ELR (cell line): ENCODE measurements around the gene PLA2G6.
"Not testable (repeated sequence)": the region's sequence is repeated elsewhere in the genome, so short reads cannot be mapped to it uniquely, and the experiment has no call there.

ENCODE experiments used
- DNase-seq: peaks from one replicate; pipeline ENCODE4 v3.0.0-alpha.2; 2015; ENCODE audit warnings: low read depth

The PLA2G6 gene

DNA sequence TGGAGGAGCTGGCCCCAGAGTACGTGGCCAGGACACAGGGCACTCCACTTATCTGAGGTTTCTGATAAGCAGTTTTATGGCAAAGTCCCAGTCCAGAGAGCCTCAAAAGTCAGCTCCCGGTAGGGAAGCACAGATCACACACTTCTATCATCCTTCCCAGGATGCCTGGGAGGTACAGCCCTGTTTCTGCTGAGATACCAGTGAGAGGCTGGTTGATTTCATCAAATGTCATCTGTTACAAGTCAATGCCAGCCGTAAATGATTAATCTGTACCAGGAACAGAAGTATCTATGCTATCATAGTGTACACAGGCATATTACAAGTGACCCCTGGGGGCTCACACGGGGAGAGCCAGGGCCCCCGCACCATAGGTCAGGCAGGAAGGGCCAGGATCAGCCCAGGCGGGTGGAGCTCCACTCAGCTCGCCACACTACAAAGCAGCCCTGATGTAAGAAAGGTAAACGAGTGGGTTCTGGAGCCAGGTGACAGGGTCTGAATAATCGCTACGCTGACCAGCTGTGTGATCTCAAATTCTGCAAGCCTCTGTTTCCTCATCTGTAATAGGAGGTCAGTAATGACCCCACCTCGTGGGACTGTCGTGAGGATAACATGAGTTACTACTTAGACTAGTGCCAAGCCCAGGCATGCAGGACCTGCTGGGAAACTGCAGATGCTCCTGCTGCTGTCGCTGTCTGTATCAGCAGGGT lies 17.6 kb downstream of the PLA2G6 start:
- no peak for DNase-seq

DNA sequence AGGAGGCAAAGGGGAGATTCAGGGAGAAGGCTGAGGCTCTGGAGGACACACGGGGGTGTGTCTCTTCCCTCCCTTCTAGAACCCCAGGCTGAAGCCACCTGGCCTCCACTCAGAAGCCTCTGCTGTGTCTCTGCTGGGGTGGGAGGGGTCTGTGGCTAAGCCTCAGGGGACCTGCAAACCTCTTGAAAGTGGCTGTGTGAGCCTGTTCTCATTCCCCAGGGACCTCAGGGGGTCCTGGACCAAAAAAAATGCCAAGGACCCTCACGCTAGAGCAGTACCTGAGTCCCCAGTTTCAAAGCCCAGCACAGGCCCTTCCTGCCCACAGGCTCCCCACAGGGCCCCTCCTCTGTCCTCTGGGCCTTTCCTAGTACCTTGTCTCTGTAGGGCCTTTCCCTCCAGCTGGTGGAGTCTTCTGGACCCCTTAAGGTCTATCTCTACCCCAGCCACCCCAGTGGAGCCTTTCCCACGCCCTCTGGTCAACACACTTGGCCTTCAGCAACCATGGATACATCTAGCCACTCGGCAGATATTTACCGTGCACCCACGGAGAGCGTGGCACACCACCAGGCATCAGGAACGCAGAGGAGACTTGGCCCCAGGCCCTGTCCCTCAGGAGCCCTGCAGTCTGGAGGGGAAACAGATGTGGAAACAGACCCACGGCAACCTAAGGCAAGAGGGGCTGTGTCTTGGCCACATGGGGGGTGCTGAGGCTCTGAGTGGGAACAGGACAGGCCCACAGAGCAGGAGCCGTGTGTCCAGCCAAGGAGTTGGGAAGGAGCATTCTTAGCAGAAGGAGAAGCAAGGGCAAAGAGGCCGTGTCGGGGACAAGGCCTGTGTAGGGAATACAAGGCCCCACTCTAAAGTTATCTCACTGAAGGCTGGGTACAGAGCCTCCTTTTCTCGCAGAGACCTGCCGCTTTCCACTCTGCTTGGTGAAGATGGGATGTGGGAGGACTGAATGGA lies 18.5 kb downstream of the PLA2G6 start:
- no peak for DNase-seq

DNA sequence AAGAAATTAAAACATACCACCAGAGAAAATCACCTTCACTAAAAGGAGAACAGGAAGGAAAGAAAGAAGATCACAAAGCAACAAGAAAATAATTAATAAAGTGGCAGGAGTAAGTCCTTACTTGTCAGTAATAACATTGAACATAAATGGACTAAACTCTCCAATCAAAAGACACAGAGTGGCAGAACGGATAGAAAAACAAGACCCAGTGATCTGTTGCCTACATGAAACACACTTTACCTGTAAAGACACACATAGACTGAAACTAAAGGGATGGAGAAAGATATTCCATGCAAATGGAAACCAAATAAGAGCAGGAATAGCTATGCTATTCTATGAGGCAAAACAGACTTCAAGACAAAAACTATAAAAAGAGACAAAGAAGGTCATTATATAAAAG lies 25.9 kb downstream of the PLA2G6 start:
- DNase-seq, result no peak

DNA sequence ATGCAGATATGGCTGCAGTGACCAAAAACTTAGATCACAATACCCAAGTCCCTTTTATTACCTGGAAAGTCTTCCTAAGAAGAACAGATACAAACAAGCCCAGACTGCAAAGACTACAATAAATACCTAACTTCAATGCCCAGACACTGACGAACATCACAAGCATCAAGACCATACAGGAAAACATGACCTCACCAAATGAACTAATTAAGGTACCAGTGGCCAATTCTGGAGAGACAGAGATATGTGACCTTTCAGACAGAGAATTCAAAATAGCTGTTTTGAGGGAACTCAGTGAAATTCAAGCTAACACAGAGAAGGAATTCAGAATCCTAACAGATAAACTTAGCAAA lies 27.1 kb downstream of the PLA2G6 start:
- not testable (repeated sequence) for DNase-seq

DNA sequence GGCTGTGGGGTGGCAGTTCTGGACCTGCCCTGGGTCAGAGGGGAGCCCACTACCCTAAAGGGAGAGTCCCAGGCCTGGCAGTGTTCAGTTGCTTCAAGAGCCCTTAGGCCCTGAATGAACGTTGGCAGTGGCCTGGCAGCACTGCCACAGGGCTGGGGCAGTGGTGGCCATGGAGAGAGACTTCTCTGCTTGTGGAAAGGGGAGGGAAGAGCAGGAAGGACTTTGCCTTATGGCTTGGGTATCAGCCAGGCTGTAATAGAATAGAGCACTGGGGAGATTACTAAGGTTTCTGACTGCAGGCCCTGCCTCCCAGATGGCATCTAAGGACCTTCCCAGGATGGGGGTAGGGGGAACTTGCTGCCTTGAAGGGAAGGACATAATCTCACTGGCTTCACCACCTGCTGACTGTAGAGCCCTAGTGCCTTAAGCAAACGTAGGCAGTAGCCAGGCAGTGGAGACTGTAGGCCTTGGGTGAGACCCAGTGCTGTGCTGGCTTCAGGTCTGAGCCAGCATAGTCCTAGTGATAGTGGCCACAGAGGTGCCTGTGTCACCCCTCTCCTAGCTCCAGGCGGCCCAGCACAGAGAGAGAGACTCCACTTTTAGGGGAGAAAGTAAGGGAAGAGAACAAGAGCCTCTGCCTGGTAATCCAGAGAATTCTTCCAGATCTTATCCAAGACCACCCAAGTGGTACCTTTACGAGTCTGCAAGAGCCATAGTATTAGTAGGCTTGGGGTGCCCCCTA lies 27.6 kb downstream of the PLA2G6 start:
- peak; percentile 26 for DNase-seq

DNA sequence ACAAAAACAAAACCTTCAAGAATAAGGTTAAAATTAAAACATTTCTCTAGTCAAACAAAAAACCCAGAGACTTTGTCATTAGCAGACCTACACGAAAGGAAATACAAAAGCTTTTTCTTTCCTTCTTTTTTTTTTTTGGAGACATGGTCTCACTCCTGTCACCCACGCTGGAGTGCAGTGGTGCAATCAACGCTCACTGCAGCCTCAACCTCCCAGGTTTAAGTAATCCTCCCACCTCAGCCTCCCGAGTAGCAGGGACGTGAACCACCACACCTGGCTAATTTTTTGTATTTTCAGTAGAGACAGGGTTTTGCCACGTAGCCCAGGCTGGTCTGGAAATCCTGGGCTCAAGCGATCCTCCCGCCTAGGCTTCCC lies 30.5 kb downstream of the PLA2G6 start:
- no peak for DNase-seq

DNA sequence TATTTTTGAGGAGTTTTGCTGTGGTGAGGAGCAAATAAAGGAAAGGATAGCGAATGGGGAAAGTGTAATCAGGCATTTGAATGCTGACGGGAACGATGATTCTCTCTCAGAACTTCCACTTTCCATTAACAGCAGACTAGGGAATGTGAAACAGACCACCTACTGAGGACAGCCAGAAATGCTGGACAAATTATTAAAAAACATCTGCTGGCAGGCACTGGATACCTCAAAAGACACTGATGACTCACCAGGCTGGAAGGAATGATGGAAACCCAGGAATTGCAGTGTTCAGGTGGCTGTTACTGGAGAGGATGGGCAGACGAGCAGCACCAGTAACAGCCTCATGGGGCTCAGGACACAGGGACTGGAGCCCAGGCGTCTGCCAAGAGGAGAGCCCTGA lies 33.4 kb downstream of the PLA2G6 start:
- DNase-seq, result peak; percentile 66

DNA sequence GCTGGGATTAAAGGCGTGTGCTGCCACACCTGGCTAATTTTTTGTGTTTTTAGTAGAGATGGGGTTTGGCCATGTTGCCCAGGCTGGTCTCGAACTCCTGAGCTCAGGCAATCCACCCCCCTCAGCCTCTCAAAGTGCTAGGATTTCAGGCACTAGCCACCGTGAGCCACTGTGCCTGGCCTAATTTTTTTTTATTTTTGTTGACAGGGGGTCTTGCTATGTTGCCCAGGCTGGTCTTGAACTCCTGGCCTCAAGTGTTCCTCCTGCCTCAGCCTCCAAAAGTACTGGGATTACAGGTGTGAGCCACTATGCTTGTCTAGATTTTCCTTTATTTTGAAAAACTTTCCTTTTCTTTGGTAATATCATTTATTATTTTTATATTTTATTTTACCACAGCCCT lies 35.5 kb downstream of the PLA2G6 start:
- DNase-seq, result not testable (repeated sequence)

DNA sequence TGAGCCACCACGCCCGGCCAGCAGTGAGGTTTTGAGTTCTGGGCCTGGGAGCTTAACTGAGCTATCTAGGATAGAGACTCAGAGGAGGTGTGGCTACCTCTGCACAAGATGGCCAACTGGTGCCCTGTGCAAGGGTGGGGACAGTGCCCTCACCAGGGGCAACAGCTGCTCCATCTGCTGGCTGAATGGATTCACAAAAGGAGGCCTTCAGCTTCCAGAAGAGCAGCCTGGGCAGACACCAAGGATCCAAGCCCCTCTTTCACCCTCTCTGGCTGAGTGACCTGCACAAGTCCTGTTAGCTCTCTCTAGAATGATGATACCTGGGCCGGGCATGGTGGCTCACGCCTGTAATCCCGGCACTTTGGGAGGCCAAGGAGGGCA lies 37.6 kb downstream of the PLA2G6 start:
- peak; percentile 44 for DNase-seq

DNA sequence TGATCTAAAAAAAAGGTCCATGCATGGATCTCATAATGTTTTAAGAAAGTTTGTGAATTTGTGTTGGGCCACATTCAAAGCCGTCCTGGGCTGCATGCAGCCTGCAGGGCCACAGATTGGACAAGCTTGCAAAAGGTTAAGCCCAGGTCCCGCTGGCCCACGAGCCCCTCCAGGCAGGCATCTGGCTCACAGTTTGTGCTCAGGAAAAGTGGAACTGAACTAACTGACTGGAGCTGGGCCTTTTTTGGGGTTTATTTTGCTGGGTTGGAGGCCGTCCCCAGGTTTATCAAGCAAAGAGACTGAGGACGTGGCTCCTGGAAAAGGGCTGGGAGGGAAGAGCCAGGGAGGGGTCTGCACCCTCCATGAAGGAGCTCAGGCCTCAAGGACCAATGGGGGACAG lies 39.0 kb downstream of the PLA2G6 start:
- no peak for DNase-seq

DNA sequence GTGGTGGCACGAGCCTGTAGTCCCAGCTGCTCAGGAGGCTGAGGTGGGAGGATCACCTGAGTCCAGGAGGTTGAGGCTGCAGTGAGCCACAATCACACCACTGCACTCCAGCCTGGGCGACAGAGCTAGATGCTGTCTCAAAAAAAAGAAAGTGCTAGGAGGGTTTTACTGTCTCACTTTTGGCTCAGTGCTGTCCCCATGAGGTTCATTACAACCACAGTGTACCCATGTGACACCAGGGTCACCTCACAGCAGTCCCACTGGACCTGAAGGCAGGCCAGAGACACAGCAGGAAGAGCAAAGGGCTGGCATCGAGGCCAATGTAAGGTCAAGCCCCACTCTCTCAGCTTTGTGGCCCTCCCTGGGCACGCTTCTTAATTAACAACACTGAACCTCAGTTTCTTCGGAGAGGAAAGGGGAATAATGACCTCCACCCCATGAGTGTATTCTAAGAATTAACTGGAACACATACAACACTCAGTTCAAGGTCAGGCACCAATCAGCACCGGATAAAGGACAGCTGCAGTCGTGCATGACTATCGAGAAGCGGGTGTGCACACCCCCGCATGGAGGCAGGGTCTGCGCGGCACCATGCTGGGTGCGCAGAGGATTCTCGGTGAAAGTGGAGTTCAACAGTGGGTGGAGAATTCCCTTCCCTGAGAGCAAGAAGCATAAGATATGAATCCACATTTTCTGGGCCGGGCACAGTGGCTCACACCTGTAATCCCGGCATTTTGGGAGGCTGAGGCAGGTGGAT lies 40.2 kb downstream of the PLA2G6 start:
- no peak for DNase-seq

DNA sequence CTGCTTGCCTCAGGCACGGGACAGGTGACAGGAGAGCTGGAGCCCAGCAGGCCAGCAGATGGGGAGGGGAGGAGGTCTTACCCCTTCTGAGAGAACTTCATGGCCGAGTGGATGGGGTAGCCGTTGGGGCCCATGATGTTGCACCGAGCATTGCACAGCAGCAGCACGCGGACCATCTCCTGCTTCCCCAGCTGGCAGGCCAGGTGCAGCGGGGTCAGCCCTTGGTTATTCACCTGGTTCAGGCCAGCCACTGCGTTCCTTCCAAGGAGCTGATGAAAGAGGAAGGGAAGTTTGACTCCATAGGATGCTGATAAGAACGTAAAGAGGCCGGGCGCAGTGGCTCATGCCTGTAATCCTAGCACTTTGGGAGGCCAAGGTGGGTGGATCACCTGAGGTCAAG lies 41.7 kb downstream of the PLA2G6 start:
- DNase-seq, result no peak

DNA sequence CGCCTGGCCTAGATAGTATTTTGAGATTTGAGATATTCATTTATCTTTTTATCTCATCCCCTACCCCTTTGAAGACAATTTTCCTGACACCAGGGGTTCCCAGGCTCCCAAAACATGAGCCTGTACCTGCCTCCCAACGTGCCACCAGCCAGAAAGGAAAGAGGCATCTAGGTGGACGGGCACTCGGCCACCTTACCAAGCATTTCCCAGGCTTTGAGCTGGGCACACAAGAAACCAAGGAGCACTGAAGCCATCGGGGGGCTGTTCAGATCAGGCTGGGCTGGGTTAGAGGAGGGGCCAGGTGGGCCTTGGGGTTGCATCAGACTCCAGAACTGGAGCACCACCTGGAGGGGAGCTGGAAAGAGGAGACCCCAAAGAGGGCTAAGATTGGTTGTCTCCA lies 42.7 kb downstream of the PLA2G6 start:
- DNase-seq, result no peak

DNA sequence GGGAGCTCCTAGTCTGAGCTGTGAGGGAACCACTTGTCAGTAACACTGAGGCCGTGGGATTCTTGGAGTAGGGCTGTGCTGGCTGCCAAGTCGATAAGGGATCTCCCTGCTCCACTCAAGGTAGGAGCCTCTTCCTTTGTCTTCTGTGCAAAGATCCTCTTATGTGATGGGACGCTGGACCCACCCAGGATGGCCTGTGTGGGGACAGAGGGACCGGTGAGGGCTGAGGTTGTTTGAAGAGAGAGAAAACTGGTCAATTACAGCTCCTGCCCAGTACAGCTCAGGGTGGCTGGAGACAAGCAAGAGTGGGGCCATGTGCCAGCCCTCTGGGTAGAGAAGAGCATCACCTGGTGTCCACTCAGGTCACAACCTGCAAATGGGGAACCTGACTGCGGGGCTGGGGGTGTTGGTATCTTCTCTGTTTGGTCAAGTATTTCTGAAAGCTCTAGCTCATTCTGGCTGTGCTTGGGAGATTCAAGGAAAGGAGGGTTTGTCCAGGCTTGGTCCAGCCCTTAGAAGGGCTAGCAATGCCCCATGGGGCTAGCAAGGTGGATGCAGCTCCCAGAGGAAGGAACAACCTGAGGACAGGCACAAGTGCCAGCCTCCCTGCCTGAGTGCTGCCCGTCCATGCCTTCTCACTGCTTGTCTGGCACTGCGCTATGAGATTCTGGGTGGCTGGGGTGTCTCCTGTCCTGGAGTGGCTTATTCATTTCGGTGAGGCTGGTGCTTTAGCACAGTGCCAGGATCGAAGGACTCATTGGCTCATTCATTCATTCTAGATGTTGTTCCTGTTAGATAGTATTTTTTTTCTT lies 43.5 kb downstream of the PLA2G6 start:
- DNase-seq, result no peak

DNA sequence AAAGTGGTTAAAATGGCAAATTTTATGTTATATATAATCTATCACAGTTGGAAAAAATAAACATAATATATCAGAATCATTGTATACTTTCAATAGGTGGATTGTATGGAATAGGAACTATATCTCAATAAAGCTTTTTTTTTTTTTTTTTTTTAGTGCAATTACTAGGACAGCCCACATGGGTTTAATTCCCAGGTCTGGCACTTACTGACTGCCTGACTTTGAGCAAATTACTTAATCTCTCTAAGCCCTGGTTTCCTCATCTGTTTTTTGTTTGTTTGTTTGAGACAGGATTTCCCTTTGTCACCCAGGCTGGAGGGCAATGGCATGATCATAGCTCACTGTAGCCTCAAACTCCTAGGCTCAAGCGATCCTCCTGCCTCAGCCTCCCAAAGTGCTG lies 45.0 kb downstream of the PLA2G6 start:
- peak; percentile 39 for DNase-seq

DNA sequence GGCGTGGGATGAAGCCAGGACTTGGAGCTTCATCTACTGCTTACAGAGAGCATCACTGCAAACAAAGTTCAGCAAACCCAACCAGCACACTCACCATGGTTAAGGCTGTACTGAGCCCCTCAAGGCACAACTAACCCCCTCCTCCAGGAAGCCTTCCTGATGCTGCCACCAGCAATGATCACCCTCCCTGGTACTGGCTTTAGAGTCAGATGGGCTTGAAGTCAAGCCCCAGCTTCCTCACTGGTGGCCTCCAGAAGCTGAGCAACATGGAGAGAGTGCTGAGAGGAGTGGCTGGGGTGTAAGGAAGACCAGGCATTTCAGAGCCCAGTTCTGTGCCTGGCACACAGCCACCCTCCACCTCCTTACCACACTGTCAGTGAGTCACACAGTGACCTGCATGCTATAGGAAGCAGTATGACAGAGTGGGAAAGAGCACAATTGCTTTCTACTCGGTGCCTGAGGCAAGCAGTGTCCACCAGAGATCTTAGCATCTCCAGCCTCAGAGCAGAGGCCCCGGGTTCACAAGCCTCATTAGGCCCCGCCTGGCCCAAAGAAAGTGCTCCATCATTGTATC lies 46.4 kb downstream of the PLA2G6 start:
- peak; percentile 96 for DNase-seq

DNA sequence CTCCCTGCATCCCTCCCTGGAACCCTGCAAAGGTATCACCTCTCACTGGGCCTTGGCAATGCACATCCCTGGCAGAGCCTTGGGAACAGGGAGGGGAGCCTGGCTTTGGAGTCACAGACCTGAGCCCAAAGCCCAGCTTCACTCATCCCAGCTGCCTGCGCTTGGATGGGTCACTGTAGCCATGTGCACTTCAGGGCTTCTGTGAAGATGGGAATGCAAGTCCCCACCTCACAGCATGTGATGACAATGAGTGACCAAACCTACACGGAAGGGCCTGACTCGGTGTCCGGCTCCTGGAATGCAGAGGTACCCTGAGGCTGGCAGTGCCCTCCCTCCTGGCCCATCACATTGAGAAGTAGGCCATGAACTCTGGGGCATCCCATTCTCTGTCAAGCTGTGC lies 48.3 kb downstream of the PLA2G6 start:
- no peak for DNase-seq

DNA sequence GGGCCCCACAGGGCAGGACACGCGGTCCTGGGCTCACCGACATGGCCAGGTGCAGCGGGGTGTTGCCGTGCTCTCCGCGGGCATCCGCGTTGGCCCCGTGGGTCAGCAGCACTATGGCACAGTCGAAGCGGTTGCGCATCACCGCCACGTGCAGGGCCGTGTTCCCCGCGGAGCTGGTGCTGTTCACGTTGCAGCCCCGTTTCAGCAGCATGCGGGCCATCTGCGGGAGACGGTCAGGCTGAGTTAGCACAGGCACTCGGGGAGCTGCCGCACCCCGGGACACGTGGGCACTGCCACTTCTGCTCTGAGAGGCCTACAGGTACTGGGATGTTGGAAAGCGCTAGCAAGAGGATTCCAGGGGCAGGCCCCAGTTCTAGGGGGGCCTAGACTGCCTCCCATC lies 48.8 kb downstream of the PLA2G6 start:
- no peak for DNase-seq

DNA sequence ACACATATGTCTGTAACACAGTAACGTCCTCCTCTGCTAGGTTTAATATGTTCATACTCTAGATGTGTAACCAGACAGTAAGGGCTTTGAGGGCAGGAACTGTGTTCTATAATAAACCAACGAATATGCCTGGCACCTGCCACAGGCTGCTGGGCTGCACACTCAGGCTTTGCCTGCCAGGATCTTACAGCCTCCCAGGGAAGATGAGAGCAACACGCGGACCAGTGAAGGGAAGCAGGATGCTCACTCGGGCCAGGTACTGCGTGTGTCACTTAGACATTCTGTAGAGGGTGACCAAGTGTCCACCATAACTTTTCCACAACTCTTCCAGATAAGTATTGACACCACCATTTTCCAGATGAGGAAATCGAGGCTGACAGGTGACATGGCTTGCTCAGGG lies 49.5 kb downstream of the PLA2G6 start:
- DNase-seq, result no peak

DNA sequence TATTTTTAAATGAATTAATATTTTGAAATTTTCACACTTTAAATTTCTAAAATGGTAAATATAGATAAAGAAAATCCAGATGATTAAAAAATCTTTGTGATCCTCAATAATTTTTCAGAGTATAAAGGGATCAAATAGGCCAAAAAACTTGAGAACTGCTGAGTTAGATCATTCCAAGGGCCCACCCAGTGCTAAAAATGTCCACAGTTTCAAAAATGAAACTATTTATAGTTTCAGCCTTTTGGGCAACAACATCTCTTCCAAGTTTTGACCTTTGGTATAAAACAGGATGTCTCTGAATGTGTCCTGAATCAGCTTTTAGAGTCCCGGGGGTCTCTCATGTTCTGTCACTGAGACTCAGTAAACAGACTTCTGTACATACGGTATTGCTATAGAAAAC lies 50.2 kb downstream of the PLA2G6 start:
- no peak for DNase-seq

DNA sequence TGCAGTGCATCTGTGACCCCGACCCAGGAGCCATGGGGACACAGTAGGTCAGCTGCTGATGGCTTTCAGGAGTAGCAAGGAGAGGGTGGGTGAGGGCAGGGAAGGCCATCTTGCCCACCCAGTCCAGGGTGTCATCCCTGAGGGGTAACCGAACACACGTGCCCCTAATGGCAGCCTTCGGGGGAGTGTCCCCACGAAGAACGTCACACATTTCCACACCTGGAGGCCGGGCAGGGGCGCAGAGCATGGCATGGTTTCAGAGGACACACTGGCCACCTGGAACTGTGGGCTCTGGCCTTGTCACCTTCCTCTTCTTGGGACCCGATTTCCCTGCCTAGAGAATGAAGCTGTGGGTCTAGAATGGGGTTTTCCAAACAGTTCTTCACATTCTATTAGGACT lies 51.8 kb downstream of the PLA2G6 start:
- no peak for DNase-seq
